GM15510 (cell line): ENCODE data around the gene QKI.

Experiments used
- POLR2A ChIP-seq: IDR thresholded peaks from 3 replicates; pipeline ENCODE4 v1.6.1; 2011; ENCODE audit warnings: borderline replicate concordance; ENCODE audit not compliant: insufficient read length; ENCODE audit errors: extremely low read depth

The QKI gene

DNA sequence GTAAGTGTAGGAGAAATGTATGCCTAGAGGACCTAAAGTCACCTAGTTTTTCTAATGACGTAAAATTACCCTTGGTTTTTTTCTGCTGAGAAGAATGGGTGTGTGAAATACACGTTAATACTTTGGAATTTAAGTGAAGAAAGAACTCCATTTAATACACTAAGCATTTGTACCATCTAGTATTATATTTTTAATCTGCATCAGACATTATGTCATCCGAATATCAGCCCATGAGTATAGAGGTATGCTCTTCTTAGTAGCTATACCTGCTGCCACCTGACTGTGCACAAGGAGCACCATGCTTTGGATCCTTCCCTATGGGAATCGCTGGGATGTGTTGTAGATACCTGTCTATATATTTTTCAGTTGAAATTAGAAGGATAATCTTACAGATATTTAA lies 106.4 kb downstream of the QKI start:
- no peak for TF ChIP-seq POLR2A

DNA sequence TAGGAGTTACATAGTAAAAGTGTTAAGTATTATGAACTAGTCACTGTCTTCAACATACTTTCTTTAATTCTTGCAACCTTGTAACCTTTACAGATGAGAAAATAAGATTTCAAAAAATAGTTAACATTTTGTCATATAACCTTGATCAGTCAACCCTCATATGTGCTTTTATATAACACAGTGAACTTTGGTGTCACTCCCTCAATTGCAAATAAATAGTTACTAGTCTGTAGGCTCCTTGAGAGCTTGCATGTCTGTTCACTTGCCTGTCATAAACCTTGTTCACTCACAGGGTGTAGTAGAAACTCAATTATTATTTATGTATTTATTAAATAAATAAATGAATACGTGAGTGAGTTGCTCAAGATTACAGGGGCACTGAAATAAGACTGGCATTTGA lies 107.5 kb downstream of the QKI start:
- no peak for TF ChIP-seq POLR2A

DNA sequence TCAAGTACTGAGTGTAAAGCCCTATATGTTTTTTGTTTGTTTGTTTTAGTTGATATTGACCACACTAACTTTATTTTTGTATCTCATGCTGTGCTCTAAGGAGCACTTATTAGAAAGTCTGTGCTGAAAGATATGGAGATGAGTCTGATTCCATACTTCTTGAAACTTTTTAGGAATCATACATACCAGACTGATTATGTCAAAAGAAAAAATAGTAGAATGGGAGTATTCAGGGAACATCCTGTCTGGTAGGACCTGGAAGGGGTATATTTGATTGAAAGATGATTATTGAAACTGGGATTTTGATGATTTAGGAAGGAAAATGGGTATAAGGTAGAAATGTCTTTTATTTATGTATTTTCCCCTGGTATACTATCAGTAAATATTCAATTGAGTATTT lies 111.4 kb downstream of the QKI start:
- TF ChIP-seq POLR2A = no peak

DNA sequence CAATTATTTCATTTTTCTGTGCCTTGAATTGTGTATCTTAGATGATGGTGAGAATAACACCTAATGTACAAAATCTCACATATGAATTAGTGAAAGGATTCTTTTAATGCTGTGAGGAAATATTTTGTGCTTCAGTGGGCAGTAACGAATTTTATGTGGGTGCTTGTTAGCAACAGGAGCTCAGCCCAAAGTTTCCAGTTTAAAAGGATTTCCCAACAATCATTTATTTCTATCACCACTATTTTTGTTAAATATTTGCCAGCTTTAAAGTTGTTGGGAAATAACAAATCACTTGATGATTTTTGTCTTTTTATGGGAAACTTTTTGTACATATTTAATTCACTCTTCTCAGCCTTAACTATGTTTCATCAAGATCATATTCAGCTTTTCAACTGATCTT lies 111.8 kb downstream of the QKI start:
- no peak for TF ChIP-seq POLR2A

DNA sequence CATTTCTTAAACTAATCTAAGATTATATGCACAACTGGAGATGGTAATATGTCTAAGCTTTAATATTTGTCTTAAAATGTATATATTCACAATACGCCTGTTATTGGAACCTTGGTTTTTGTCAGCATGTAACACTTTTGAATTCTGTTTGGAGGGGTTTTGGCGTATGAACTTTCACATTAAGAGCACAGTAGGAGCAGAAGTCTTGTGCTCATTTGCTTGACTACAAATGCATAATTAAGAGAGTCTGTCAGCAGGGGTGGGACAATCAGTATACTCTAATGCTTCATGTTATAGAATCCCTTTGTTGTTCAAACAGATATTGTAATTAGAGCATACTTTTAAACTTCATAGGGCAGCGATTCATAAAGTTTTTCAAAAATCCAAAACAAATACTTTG lies 112.8 kb downstream of the QKI start:
- TF ChIP-seq POLR2A = no peak

DNA sequence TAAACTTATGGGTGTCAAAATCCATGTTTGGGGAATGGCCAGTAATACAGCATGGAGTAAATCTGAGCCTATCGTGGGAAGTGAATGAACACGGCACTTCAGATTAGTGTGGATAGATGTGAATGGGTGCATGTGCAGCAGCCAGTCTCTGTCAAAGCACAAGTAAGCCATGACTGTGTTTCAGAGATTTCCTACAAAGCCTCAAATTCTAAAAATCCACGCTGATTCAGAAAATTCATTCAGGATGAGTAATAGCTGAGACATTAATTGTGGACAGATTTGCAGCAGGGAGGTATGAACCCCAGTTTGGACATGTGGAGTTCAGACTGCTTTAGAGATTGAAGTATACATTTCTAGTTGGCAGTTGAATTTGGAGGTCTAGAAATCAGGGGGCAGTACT lies 115.1 kb downstream of the QKI start:
- no peak for TF ChIP-seq POLR2A

DNA sequence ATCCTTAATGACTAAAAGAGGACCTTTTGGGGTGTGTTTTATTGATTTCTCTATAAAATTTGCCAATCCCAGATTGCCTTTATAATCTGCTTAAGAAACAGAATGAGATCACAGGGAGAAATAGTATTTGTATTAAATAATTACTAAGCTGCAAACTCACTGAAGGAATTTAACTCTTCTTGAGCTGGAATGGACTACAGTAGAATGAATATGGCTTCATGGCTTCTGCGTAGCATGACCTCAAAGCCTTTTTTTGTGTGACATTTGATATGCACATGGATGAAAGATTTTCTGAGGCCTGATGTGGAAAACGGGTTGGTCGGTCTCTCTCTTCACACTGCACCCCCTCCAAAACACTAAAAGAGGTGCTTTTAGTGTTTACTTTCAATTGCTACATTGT lies 115.9 kb downstream of the QKI start:
- TF ChIP-seq POLR2A = no peak

DNA sequence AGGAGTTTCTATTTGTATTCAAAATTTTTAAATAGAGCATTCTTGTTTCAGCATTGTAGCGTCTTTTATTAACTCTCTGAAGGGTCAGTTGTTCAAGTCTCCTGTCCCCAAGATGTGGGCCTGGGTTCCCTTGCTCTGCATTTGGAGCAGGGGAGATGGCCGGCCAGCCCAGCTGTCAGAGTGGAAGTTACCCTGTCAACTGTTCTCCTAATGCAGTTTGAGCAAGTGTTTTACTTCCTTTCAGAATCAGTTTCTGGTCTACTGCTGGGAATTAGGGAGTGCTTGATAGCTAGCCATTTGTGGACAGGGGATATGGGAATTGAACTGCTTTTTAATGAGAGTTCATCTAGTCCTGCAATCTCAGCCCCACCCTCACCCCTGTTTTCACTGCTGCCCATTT lies 116.6 kb downstream of the QKI start:
- TF ChIP-seq POLR2A = no peak

DNA sequence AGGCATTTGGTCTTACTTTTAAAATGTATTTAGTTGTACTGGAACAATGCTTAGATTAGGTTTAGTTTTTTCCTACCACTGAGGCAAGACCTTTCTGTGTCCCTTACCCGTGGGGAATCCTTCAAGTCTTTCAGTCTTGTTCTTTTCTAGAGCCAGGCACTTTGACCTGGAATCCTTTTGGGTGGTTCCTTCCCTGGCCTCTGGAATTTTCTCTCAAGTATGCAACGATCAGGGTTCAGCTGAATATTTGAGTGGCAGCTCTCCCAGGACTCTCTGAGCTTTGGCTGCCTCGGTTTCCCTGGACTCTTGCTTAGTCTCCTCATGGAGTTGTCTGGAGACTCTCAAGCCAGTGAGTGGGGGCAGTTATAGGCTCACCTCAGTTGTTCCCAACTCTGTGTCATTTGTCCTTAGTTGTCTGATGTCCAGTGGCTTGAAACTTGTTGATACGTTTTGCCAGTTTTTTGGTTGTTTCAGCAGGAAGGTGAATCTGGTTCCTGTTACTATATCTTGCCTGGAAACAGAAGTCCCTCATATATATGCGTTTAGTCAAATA lies 118.1 kb downstream of the QKI start:
- TF ChIP-seq POLR2A = no peak

DNA sequence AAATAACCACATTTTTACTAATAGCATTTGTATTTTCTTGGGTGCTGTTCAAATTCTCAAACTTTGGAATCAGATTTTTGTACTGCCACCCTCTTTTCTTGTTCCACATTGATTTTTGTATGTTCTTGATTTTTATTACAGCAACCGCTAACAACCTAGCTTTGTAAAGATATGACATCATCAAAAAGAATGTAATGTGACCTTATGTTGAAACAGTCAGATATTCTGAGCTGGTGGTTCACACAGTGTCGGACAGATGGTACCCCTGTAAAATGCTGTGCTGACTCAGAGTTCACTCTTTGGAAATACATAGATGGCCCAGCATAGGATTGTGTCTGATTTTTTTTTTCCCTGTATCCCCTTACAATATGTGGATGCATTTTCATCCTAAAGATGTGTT lies 118.9 kb downstream of the QKI start:
- TF ChIP-seq POLR2A = no peak

DNA sequence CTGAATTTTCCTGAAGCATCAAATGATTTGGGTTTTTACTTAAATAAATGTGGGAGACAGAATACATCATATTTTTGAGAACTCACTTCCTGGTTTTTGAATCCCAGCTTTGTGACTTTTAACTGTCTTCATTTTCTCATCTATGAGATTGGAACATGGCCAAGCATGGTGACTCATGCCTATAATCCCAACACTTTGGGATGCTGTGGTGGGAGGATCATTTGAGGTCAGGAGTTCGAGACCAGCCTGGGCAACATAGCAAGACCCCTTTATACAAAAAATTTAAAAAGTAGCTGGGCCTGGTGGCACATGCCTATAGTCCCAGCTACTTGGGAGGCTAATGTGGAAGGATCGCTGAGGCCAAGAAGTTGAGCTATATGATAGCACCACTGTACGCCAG lies 122.3 kb downstream of the QKI start:
- no peak for TF ChIP-seq POLR2A

DNA sequence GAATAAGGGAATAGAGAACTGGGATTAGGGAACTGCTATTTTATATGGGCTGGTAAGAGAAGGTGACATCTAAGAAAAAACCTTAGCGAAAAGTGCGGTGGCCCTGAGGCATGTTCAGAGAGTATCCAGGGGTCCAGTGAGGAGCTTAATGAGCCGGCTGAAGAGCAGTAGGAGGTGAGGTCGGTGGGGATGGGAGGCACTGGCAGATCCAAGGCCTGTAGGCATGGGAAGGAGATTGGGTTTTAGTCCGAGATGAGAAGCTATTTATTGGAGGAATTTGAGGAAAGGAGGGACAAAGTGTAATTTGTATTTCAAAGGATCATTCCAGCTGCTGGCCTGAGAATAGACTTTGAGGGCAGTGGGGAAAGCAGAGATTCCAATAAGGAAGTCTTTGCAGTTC lies 123.8 kb downstream of the QKI start:
- TF ChIP-seq POLR2A = no peak

DNA sequence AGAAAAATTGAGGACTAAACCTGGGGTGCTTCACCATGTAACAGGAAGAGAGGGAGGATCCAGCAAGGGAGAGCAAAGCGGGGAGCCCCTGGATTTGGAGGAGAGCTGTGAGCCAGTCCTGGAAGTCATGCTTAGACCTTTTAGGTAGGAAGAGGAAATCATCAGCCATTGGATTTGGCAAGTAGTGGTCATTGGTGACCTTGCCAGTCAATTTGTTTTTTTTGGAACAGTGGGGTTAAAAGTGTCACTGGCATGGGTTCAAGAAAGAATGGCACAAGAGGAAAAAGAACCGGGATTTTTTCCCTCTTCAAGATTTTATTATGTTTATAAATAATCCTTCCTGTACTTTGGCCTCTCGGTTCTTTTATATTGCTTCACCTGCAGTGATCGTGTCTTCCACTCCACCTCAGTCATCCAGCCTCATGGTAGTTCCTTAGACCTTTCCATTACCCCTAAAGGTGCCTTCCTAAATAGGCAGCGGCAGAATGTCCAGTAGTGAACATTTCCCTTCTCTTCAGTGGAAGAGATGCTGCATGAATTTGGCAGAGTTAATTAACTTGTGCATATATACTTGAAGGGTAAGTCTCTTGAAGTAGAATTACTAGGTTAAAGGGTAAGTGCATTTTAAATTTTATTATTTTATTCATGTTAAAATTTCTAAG lies 124.7 kb downstream of the QKI start:
- TF ChIP-seq POLR2A = no peak

DNA sequence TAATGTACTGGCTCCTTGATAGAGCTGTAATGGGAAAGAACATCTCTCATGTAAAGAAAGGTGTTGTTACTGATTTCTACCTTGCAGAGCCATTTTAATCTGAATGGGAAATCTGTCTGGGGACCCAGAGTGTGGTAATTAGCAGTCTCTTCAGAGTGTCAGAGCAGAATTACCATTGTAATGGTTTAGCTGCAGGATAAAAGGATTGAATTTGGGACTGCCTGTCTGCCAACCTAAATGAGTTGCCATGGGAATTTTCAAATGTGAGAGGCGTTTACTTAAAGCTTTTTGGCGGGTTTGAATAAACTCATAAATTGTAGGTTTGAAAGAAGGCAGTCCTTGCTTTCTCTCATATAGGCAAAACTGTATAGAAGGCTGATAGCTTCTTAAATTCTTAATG lies 128.8 kb downstream of the QKI start:
- TF ChIP-seq POLR2A = no peak

DNA sequence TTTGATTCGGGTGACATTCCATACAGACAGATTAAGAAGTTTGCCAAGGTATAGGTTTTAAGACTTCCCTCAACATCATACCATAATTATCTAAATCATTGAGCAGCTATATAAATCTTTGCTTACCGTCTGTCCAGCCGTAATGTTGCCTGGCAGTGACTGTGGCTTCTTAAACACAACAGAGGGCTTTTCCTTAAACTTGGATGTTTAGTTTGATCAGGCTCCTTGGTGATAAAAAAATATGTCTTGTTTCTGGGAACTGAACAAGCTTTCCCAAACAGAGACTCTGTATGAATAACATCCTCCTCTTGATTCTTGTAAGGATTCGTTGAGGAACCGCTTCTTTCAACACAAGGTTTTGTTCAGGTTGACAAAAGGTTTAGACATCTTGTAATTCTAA lies 130.9 kb downstream of the QKI start:
- no peak for TF ChIP-seq POLR2A

DNA sequence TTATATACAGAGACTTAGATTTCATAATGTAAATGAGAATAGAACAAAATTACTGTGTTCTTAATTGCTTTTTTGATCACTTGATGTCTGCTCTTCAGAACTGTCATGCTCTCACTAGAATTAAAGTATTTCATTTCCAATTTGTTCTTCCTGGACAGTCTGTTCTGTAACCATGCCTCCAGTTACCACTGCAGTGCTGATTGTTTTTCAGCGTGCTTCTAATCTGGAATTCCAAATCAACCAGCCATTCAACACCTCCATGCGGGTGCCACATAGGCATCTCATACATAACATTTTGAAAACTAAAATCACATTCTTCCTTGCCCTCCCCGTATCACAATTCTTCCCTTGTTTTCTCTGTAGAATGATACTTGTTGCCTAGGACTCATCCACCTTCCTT lies 132.8 kb downstream of the QKI start:
- TF ChIP-seq POLR2A = no peak

DNA sequence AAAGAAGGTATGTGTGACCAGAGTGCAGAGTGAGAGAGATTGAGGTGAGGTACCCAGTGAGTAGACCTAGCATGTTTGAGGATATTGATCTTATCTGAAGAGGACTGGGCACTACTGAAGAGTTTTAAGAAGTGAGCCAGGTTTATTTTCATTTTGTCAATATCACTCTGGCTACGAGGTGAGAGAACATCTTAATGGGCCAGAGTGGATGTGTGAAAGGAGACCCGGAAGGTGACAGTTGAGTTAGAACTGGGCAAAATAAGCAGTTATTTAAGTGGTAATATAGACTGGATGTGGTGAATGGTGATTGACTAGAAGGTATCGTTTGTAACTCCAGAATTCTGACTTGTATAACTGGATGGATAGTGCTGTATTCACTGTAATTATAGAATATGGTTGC lies 134.1 kb downstream of the QKI start:
- no peak for TF ChIP-seq POLR2A
